ENCODE results near the gene PHC2.

The PHC2 gene

GRCh38 chr1:33287317-33287716 lies 143.6 kb downstream of the PHC2 start:
- TF ChIP-seq ZBTB7A (IDR thresholded peaks at IDR 0.05; ENCODE audit: low read depth) (no peak), NFIC (IDR thresholded peaks at IDR 0.05) (no peak)

- TF ChIP-seq TAF1 (IDR thresholded peaks at IDR 0.05; ENCODE audit: low read depth) (no peak), CREB1 (IDR thresholded peaks at IDR 0.05; ENCODE audit: low read depth) (no peak), RAD21 (IDR thresholded peaks at IDR 0.05; ENCODE audit: low read depth) (no peak), EP300 (IDR thresholded peaks at IDR 0.05; ENCODE audit: borderline replicate concordance) (no peak), MAX (IDR thresholded peaks at IDR 0.05) (no peak), YY1 (IDR thresholded peaks at IDR 0.05; ENCODE audit: low read depth) (no peak), TEAD4 (IDR thresholded peaks at IDR 0.05) (no peak), EGR1 (IDR thresholded peaks at IDR 0.05) (no peak), ZBTB7A (IDR thresholded peaks at IDR 0.05; ENCODE audit: low read depth) (no peak)
These were observed 144.3 kb downstream of the PHC2 start for GRCh38 chr1:33286451-33287185.

- TF ChIP-seq USF1 (IDR thresholded peaks at IDR 0.05) (no peak), TCF12 (IDR thresholded peaks at IDR 0.05; ENCODE audit: low read depth) (no peak), FOXM1 (IDR thresholded peaks at IDR 0.05; ENCODE audit: borderline replicate concordance, low read depth) (no peak), NFIC (IDR thresholded peaks at IDR 0.05) (no peak), EP300 (IDR thresholded peaks at IDR 0.05; ENCODE audit: borderline replicate concordance) (no peak), EGR1 (IDR thresholded peaks at IDR 0.05) (no peak), TAF1 (IDR thresholded peaks at IDR 0.05; ENCODE audit: low read depth) (no peak), CREB1 (IDR thresholded peaks at IDR 0.05; ENCODE audit: low read depth) (no peak)
These were observed 146.8 kb downstream of the PHC2 start for GRCh38 chr1:33284049-33284448.

GRCh38 chr1:33282791-33283190 lies 148.1 kb downstream of the PHC2 start:
- TF ChIP-seq MAX (IDR thresholded peaks at IDR 0.05) (no peak), TAF1 (IDR thresholded peaks at IDR 0.05; ENCODE audit: low read depth) (no peak), FOXM1 (IDR thresholded peaks at IDR 0.05; ENCODE audit: borderline replicate concordance, low read depth) (no peak), ZBTB7A (IDR thresholded peaks at IDR 0.05; ENCODE audit: low read depth) (no peak), NFIC (IDR thresholded peaks at IDR 0.05) (no peak), EGR1 (IDR thresholded peaks at IDR 0.05) (no peak), CEBPB (IDR thresholded peaks at IDR 0.05) (no peak), TCF12 (IDR thresholded peaks at IDR 0.05; ENCODE audit: low read depth) (no peak), EP300 (IDR thresholded peaks at IDR 0.05; ENCODE audit: borderline replicate concordance) (no peak), REST (IDR thresholded peaks at IDR 0.05; ENCODE audit: low read depth) (no peak), USF1 (IDR thresholded peaks at IDR 0.05) (no peak), CREB1 (IDR thresholded peaks at IDR 0.05; ENCODE audit: low read depth) (no peak), TEAD4 (IDR thresholded peaks at IDR 0.05) (no peak), YY1 (IDR thresholded peaks at IDR 0.05; ENCODE audit: low read depth) (no peak), RAD21 (IDR thresholded peaks at IDR 0.05; ENCODE audit: low read depth) (no peak)

- no peak for TF ChIP-seq EGR1 (IDR thresholded peaks at IDR 0.05)
- no peak for TF ChIP-seq YY1 (IDR thresholded peaks at IDR 0.05; ENCODE audit: low read depth)
- TF ChIP-seq ZBTB7A (IDR thresholded peaks at IDR 0.05; ENCODE audit: low read depth): no peak
- TF ChIP-seq EP300 (IDR thresholded peaks at IDR 0.05; ENCODE audit: borderline replicate concordance): no peak
- TF ChIP-seq MAX (IDR thresholded peaks at IDR 0.05): no peak
- no peak for TF ChIP-seq USF1 (IDR thresholded peaks at IDR 0.05)
- TF ChIP-seq CEBPB (IDR thresholded peaks at IDR 0.05): no peak
- no peak for TF ChIP-seq TCF12 (IDR thresholded peaks at IDR 0.05; ENCODE audit: low read depth)
- TF ChIP-seq CREB1 (IDR thresholded peaks at IDR 0.05; ENCODE audit: low read depth): no peak
- TF ChIP-seq RAD21 (IDR thresholded peaks at IDR 0.05; ENCODE audit: low read depth): no peak
- TF ChIP-seq FOXM1 (IDR thresholded peaks at IDR 0.05; ENCODE audit: borderline replicate concordance, low read depth): no peak
- TF ChIP-seq TAF1 (IDR thresholded peaks at IDR 0.05; ENCODE audit: low read depth): no peak
- TF ChIP-seq NFIC (IDR thresholded peaks at IDR 0.05): no peak
- no peak for TF ChIP-seq REST (IDR thresholded peaks at IDR 0.05; ENCODE audit: low read depth)
- TF ChIP-seq TEAD4 (IDR thresholded peaks at IDR 0.05): no peak
These were observed 149.2 kb downstream of the PHC2 start for GRCh38 chr1:33281554-33282303.
